SK-N-MC (cell line): ENCODE results near the gene CFAP74.

ENCODE experiments used
- EZH2 ChIP-seq: fragments of 200-600 bp; sonication (generic); IDR thresholded peaks from one replicate; pipeline ENCODE4 v1.6.1; 2017; ENCODE audit warnings: antibody characterized with exemption
- FOXP2 ChIP-seq: optimal IDR thresholded peaks from 2 replicates; pipeline ENCODE3; 2011; ENCODE audit warnings: mild to moderate bottlenecking, moderate library complexity; ENCODE audit not compliant: insufficient read depth; ENCODE audit errors: extremely low read length, control extremely low read depth
- POLR2AphosphoS5 ChIP-seq: IDR thresholded peaks from 2 replicates; pipeline ENCODE4 v1.6.1; 2012; ENCODE audit warnings: mild to moderate bottlenecking, low read depth, low read length, borderline replicate concordance

- TF ChIP-seq EZH2 (no peak), POLR2AphosphoS5 (no peak), FOXP2 (no peak)
These were observed 92.1 kb downstream of the CFAP74 start for GRCh38 chr1:1911350-1912041.
